SIG-M5 treated with dmso at 0.1 percent for 504 hours (cell line): ENCODE measurements around the gene DENND4C.
"Not testable (repeated sequence)": the region's sequence is repeated elsewhere in the genome, so short reads cannot be mapped to it uniquely, and the experiment has no call there.

ENCODE experiments used
- DNase-seq: peaks from one replicate; lab custom pipeline; 2025; ENCODE audit not compliant: unreplicated experiment; lab: John Stamatoyannopoulos, UW

The DENND4C gene

GRCh38 chr9:19265602-19266001 is 35.1 kb downstream of the DENND4C start:
- DNase-seq, result not testable (repeated sequence)

GRCh38 chr9:19266778-19267384 is 36.4 kb downstream of the DENND4C start:
- DNase-seq, result not testable (repeated sequence)

- no peak for DNase-seq
Measured at GRCh38 chr9:19269582-19269981, 39.1 kb downstream of the DENND4C start.

- no peak for DNase-seq
Measured at GRCh38 chr9:19270421-19270949, 40.0 kb downstream of the DENND4C start.

- DNase-seq, result no peak
Measured at GRCh38 chr9:19271081-19271480, 40.6 kb downstream of the DENND4C start.

- no peak for DNase-seq
Measured at GRCh38 chr9:19281801-19282200, 51.3 kb downstream of the DENND4C start.

GRCh38 chr9:19283072-19283710 is 52.7 kb downstream of the DENND4C start:
- DNase-seq, result no peak

GRCh38 chr9:19284729-19285128 is 54.2 kb downstream of the DENND4C start:
- DNase-seq, result no peak

- DNase-seq, result no peak
Measured at GRCh38 chr9:19286634-19287188, 56.2 kb downstream of the DENND4C start.

- DNase-seq, result no peak
Measured at GRCh38 chr9:19288081-19288480, 57.6 kb downstream of the DENND4C start.

- no peak for DNase-seq
Measured at GRCh38 chr9:19290103-19290502, 59.6 kb downstream of the DENND4C start.

GRCh38 chr9:19294219-19294618 is 63.7 kb downstream of the DENND4C start:
- no peak for DNase-seq

- no peak for DNase-seq
Measured at GRCh38 chr9:19298436-19299000, 68.0 kb downstream of the DENND4C start.

- DNase-seq, result no peak
Measured at GRCh38 chr9:19303216-19303615, 72.7 kb downstream of the DENND4C start.

GRCh38 chr9:19306568-19306967 is 76.1 kb downstream of the DENND4C start:
- no peak for DNase-seq

- no peak for DNase-seq
Measured at GRCh38 chr9:19310246-19310645, 79.8 kb downstream of the DENND4C start.

- DNase-seq, result no peak
Measured at GRCh38 chr9:19313573-19313972, 83.1 kb downstream of the DENND4C start.

GRCh38 chr9:19320495-19320894 is 90.0 kb downstream of the DENND4C start:
- no peak for DNase-seq

- no peak for DNase-seq
Measured at GRCh38 chr9:19331877-19332276, 101.4 kb downstream of the DENND4C start.

GRCh38 chr9:19336166-19336565 is 105.7 kb downstream of the DENND4C start:
- no peak for DNase-seq

- DNase-seq, result no peak
Measured at GRCh38 chr9:19342947-19343346, 112.5 kb downstream of the DENND4C start.

- DNase-seq, result no peak
Measured at GRCh38 chr9:19358701-19359100, 128.2 kb downstream of the DENND4C start.
